Prostate gland (tissue), 2 donors: ENCODE results near the gene TJP1. TPM values are rescaled to one million over a fixed set of nuclear protein-coding genes. Genes with fewer than 3 reads are reported as not detected.

Source experiments
- DNase-seq: peaks from one replicate; pipeline ENCODE4 v3.0.0-alpha.2; 2019; ENCODE audit warnings: low spot score
- H3K27ac ChIP-seq, 2 donors: fragments of 200-600 bp; sonication (generic); 2 replicates each; pipeline ENCODE4 v1.5.1; 2017 to 2019
- H3K27me3 ChIP-seq: fragments of 200-600 bp; sonication (generic); replicated peaks from 2 replicates; pipeline ENCODE4 v1.5.1; 2019; ENCODE audit not compliant: insufficient read depth
- H3K36me3 ChIP-seq, 2 donors: fragments of 200-600 bp; sonication (generic); 1 replicate in 1 of 2; 2 replicates in 1 of 2; pipeline versions ENCODE4 v1.5.1 to v1.8.1; 2017 to 2019
- H3K4me1 ChIP-seq: fragments of 200-600 bp; sonication (generic); replicated peaks from 2 replicates; pipeline ENCODE4 v1.5.1; 2019
- H3K4me3 ChIP-seq, 2 donors: fragments of 200-600 bp; sonication (generic); 2 replicates each; pipeline ENCODE4 v1.5.1; 2017 to 2019
- H3K9me3 ChIP-seq: fragments of 200-600 bp; sonication (generic); 2 replicates; pipeline ENCODE4 v1.5.1; 2017
- CTCF ChIP-seq, 4 experiments: fragments of 200-600 bp in 2 of 4; fragments of 450-650 bp in 2 of 4; sonication (generic) in 2 of 4; IDR thresholded peaks; 1 replicate in 3 of 4; 2 replicates in 1 of 4; pipeline ENCODE4 v1.5.1; 2016 to 2019; ENCODE audit warnings: antibody characterized with exemption in 4 of 4, mild to moderate bottlenecking in 2 of 4, moderate library complexity in 2 of 4
- POLR2A ChIP-seq: fragments of 450-650 bp; IDR thresholded peaks from one replicate; pipeline ENCODE4 v1.6.1; 2016; ENCODE audit warnings: antibody characterized with exemption, mild to moderate bottlenecking
- POLR2AphosphoS5 ChIP-seq: sonication (generic); formaldehyde crosslinking; IDR thresholded peaks from one replicate; pipeline ENCODE4 v1.6.1; 2017; ENCODE audit warnings: antibody characterized with exemption
- WGBS: methylation state at CpG from one replicate; pipeline ENCODE4 v1.1.5; 2018; 5-methylcytosine and 5-hydroxymethylcytosine counted together
- intact Hi-C: fragments of 100-400 bp; cut with DNase I; formaldehyde crosslinking; loops from one replicate; pipeline ENCODE4 v1.14.2; 2022
- total RNA-seq, 2 donors: library from RNA; depleted of rRNA; stranded (reverse); fragments of >200 nt; gene quantifications; one replicate each; pipeline ENCODE4 v1.1.0, GENCODE V29; 2016

Gene TJP1
- total RNA-seq, 2 donors from 2014 or later = 88.4 to 216 TPM

DNA sequence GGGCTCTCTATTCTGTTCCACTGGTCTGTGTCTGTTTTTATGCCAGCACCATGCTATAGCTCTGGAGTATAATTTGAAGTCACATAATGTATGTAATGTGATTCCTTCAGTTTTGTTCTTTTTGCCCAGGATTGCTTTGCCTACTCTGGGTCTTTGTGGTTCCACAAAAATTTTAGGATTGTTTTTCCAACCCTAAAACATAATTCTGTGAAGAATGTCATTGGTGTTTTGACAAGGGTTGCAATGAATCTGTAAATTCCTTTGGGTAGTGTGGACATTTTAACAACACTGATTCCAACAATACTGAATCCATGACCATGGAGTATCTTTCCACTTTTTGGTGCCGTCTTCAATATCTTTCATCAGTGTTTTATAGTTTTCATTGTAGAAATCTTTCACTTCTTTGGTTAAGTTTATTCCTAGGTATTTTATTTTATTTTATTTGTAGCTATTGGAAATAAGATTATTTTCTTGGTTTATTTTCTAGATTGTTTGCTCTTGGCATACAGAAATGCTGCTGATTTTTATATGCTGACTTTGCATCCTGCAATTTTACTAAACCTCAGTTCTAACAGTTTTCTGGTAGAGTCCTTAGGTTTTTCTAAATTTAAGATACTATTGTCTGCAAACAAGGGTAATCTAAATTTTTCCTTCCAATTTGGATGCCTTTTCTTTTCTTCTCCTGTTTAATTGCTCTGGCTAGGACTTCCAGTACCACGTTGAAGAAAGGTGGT is 29.7 kb downstream of the TJP1 start:
- H3K27ac ChIP-seq = no peak overlapping the region
- no peaks in the 10 kb centered on the region for H3K36me3 ChIP-seq
- TF ChIP-seq POLR2AphosphoS5 (no peak), CTCF (IDR thresholded peaks at IDR 0.05) (no peak), POLR2A (no peak)
- no peaks in the 10 kb centered on the region for H3K27me3 ChIP-seq
- H3K4me1 ChIP-seq = no peaks in the 10 kb centered on the region
- H3K9me3 ChIP-seq = no peaks in the 10 kb centered on the region
- no peak for DNase-seq
- intact Hi-C loops = no loop called here
- WGBS = 90% methylated on average over 2 of the region's 2 CpGs
- H3K4me3 ChIP-seq = no peak overlapping the region

GRCh38 chr15:29790607-29791006 is 31.7 kb downstream of the TJP1 start:
- WGBS = 94% methylated on average over 6 of the region's 6 CpGs
- H3K4me3 ChIP-seq = no peak overlapping the region
- no peak for DNase-seq
- no peaks in the 10 kb centered on the region for H3K4me1 ChIP-seq
- H3K27me3 ChIP-seq = no peaks in the 10 kb centered on the region
- intact Hi-C loops = no loop called here
- TF ChIP-seq POLR2A (no peak), CTCF (IDR thresholded peaks at IDR 0.05) (no peak), POLR2AphosphoS5 (no peak)
- H3K27ac ChIP-seq = no peak overlapping the region
- H3K9me3 ChIP-seq = no peaks in the 10 kb centered on the region
- no peaks in the 10 kb centered on the region for H3K36me3 ChIP-seq

DNA sequence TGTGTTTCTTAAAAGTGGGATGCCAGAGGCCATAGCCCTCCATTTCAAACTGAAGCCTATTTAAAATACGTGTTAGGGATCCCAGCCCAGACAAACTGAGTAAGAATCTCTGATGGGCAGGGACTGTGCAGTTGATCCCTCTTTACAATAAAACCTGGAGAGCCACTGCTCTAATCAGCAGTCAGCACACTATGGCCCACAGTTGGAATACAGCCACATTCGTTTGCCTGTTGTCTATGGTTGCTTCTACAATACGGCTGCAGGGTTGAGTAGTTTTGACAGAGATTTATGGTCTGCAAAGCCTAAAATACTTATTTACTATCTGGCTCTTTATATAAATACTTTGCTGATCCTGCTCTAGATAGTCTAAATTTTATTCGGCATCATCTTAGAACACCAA is 32.4 kb downstream of the TJP1 start:
- H3K9me3 ChIP-seq = no peaks in the 10 kb centered on the region
- no peak for TF ChIP-seq POLR2A
- no peaks in the 10 kb centered on the region for H3K27me3 ChIP-seq
- WGBS = 22% methylated on average over 4 of the region's 4 CpGs
- no peaks in the 10 kb centered on the region for H3K36me3 ChIP-seq
- DNase-seq = no peak
- intact Hi-C loops = no loop called here
- H3K27ac ChIP-seq = no peak overlapping the region
- H3K4me1 ChIP-seq = no peaks in the 10 kb centered on the region
- H3K4me3 ChIP-seq = no peak overlapping the region

DNA sequence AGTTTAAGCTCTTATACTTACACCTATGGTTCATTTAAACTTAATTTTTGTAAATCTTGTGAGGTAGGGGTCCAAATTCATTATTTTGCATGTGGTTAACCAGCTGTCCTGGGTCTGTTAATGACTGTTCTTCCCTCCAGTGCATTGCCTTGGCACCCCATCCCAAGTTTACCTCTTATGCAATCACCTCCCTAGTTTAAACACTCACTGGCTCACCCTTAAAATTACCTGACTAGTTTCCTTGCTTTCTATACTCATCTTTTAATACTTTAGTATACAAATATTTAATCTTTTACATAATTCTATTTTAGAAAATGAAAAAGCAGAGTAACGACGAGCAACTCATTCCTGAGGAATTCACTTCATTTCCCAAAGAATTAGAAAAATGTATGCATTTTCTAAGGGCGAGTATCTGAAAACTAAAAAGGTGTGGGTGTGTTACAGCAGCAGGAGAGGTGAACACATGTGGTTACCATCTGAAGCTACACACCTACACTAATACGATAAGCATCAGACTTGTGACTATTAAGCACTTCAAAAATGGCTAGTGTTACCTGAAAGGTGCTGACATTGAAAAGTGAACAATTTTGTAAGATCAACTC is 33.7 kb downstream of the TJP1 start:
- H3K9me3 ChIP-seq = no peaks in the 10 kb centered on the region
- no peaks in the 10 kb centered on the region for H3K27me3 ChIP-seq
- no peak overlapping the region for H3K27ac ChIP-seq
- no peak for DNase-seq
- TF ChIP-seq POLR2AphosphoS5 = no peak
- TF ChIP-seq CTCF (IDR thresholded peaks at IDR 0.05) = no peak
- no peak for TF ChIP-seq POLR2A
- no peaks in the 10 kb centered on the region for H3K4me1 ChIP-seq
- intact Hi-C loops = no loop called here
- 93% methylated on average over 4 of the region's 4 CpGs for WGBS
- H3K36me3 ChIP-seq = no peaks in the 10 kb centered on the region
- H3K4me3 ChIP-seq = no peak overlapping the region

DNA sequence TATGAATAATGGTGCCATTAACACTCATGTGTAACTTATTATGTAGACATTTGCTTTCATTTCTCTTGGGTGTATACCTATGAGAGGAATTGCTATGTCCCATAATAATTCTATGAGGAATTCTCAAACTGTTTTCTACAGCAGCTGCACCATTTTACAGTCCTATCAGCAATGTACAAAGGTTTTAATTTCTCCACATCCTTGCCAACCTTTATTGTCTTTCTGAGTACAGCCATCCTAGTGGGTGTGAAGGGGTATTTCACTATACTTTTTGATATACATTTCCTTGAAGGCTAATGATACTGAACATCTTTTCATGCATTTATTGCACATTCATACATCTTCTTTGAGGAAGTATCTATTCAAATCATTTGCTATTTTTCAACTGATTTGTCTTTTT is 34.5 kb downstream of the TJP1 start:
- TF ChIP-seq POLR2AphosphoS5 (no peak), CTCF (IDR thresholded peaks at IDR 0.05) (no peak)
- intact Hi-C loops = no loop called here
- Histone ChIP-seq H3K27me3 (no peaks in the 10 kb centered on the region), H3K27ac (no peak overlapping the region), H3K36me3 (no peaks in the 10 kb centered on the region), H3K9me3 (no peaks in the 10 kb centered on the region), H3K4me3 (no peak overlapping the region), H3K4me1 (no peaks in the 10 kb centered on the region)
- DNase-seq = no peak
